HG03095 (cell line): ENCODE data around the gene NRIP3.
"Not testable (repeated sequence)": the region's sequence is repeated elsewhere in the genome, so short reads cannot be mapped to it uniquely, and the experiment has no call there.

Source experiments
- ATAC-seq: cut with Tn5 transposase; IDR thresholded peaks from one replicate; pipeline ENCODE4 v1.9.1; 2021; ENCODE audit warnings: moderate library complexity; ENCODE audit not compliant: unreplicated experiment

The NRIP3 gene

DNA sequence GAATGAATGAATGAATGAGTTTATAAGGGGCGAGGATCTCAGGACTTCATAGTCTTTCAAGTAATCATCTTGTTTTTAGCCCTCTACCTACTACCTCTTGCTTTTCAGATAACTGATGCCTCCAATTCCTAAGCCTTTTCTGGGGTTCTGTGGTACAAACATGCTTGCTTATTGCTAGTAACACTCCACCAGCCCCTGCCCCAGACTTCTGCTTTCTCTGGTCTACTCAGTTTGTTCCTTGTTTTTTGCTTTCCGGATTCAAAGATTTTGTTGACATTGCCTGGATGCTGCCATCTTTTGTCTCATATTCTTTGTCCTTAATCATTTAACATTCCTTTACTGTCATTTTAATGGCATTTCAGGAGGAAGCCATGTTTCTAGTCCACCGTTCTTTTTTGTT, 30.7 kb downstream of the NRIP3 start:
- ATAC-seq = no peak

DNA sequence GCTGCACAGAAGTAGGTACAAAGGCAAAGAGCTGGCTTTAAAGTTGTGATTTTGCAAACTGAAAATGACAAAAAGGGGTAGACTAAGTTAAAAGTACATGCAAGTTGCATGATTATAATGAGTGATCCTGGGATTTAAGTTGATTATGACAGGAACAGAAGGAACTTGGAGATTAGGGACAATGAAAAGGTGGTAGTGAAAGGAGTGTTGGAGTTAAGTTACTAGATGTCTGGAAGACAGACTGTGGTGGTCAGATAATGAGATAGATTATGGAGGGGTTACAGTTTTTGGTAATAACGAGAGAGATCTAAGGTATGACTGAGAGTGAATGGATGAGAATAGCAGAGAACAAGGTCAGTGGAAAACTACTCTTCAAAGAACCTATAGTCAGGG, 31.9 kb downstream of the NRIP3 start:
- no peak for ATAC-seq

DNA sequence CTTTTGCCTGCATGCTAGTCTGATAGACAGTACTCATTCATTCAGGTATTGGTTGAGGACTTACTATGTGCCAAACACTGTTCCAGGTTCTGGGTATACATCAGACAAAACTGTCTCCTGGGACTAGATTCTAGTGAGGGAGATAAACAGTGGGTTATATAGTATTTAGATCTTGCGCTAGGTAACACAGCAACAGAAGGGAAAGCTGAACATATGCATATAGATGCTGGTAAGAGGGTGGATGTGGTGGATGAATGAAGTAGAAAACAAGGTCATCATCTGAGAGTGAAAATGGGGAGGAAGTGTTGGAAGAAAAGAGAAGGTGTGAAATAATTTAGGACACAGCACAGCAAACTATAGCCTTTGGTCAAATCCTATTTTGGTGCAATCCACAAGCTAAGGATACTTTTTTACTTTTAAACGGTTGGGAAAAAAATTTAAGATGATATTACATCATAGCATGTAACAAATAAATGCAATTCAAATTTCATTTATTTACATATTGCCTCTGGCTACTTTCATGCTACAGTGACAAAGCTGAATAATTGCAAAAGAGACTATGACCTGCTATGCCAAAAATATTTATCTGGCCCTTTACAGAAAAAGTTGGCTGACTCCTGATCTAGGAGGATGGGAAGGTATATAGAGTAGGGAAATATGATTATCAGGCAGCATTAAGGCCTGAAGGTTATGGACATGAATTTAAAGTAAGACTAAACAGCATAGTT, 32.4 kb downstream of the NRIP3 start:
- ATAC-seq = no peak

DNA sequence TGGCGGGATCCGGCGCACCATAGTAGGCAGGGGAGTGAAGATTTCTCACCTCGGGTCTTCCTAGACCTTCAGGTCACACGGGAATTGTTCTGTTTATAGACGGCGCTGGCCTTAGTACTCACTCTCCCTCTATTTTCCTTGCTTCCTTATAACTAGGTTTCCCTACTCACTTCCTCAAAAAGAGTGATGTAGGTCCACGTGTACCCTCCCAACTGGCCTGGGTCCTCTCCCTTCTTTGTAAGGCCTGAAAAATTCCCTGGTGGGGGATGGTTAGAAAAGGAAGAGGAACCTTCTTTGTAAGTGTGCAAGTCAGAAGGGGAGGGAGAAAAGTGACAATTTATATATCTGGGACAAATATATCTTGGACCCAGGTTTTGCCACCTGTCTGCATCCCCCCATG, 36.6 kb downstream of the NRIP3 start:
- no peak for ATAC-seq

DNA sequence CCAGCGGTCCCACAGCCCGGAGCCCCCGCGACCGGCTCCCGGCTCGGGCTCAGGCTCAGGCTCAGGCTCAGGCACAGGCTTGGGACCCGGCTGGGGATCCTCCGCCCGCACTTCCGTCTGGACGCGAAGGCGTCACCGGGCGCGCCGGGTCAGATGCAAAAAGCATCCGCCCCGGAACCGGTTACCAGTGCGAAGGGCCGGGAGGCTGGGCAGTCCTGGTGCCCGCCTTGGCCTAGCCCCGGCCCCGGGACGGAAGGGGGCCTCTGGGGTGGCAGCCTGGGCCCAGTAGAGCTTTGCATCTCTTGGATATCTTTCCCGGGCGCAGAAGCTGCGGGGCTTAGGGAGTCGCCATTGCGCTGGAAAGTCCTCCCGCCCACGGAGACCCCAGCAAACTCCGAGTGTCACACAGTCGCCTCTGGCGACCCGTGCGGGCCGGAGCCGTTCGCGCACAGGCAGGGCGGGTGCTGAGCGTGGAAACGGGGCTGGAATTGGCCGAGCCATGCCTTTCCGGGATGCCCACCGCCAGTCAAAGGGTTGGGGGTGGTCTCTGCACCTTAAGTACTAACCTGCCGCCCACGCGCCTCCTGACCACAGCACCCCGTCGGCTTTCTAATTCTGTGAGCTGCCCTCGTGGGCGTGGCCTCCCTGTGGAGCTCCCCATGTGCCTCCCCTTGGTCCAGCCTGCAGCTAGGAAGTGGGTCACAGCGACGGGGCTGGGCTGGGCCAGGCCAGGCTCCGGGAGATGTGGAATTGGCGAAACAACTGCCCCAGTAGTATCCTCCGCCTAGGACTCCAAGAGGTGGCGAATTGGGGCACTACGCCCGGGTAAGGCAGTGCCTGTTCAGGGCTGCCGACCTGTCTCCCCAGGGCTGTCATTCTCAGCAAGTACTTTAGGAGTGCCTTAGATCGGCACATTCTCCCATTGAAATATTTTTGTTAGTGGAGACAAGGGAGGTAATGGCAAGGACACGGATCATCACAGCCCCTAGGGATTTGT, 39.2 kb downstream of the NRIP3 start, which contains the start of gene TMEM9B:
TSS of gene TMEM9B (minus strand) at position 119 of the 997 bp plus-strand sequence. CDS start 129 bp downstream, outside the sequence.
- peak; percentile 84 for ATAC-seq

DNA sequence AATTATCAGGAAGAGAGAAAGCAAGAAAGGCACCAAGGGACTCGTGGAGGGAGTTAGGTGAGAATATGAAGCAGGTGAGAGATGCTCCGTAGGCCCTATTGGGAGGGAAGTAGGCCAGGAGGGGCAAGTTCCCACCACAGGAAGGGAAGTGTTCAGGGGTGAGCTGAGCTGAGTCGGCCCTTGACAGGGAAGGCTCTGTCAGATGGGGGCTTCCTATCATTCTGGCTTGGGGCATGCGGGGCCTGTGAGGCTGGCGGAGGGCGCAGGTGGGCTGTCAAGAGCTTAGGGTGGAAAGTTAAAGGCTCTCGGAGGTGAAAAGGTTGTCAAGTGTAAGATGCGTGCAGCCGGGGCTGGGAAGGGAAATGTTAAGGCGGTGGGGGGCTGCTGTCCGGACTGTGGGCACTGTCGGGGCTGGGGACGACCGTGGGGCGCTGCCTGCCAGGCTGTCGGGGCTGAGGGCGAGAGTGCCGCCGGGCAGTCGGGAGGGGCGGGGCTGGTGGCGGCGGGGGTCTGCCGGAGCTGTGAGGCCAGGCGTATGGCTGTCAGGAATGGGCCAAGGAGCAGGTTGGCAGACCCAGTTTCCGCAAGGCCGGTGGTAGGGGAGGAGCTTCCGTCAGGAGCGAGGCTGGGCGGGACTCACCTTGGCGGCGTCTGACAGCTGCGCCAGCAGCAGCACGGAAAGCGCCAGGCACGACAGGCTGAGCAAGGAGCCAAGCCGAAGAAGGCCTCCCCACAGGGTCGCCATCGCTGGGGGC, 40.1 kb downstream of the NRIP3 start:
- peak; percentile 52 for ATAC-seq

DNA sequence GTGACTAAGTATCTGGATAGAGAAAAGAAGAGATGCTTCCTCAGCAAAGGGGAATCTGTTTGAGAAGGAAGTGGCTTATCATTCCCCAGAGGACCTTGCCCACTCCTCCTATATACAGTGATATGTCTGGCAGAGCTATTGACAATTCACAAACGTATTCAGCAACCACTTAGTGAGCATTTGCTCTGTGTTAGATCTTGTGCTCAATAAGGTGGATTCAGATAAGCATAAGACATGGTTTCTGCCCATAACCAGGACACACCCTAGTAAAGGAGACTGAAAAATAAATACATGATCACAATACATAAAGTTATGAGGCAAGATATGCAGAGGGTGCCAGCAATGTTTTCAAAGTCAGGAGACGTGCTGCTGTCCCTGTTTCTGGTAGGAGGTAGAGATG, 41.0 kb downstream of the NRIP3 start:
- ATAC-seq = no peak

DNA sequence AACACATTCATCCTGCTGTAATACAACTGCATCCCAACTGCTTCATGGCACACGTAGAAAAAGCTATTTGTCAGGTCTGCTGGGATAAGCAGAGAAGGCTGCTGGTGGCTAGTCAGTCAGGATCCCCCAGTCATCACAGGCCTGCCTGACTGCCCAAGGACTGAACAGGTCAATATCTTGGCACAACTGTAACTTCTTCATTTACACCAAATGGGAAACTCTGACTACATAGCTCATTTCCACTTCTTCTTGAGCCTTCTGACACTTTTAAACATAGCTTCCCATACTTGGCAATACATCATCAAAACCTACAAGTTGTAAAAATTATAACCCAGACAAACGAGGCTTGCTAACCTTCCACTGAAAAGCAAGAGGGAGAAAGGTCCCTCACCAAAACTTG, 42.4 kb downstream of the NRIP3 start:
- no peak for ATAC-seq

DNA sequence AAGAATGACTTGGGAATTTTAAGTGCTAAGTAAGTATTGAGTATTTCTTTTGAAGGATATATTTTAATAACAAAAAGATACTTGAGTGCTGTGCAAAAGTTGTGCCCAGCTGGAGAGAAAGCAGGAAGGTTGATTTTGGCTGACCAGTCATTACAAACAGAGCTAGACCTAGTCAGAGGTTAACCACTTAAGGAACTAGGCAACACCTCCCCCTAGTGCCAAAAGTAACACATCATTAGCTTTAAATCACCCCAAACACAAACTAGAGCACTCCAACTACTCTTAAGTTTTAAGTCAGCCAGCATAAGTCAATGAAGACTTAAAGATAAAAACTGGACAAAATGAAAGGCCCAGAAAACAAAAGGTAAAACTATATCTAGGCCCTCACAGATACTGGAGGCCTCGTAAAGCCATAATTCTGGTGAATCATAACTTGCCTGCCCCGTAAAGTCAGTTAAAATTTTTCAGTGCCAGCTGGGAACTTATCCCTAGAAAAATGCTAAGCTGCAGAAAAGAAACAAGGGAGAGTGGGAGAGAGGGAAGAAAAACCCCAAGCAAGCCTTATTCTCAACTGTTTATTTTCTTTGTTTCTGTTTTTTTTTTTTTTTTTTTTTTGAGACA, 44.1 kb downstream of the NRIP3 start:
- peak; percentile 47 for ATAC-seq

DNA sequence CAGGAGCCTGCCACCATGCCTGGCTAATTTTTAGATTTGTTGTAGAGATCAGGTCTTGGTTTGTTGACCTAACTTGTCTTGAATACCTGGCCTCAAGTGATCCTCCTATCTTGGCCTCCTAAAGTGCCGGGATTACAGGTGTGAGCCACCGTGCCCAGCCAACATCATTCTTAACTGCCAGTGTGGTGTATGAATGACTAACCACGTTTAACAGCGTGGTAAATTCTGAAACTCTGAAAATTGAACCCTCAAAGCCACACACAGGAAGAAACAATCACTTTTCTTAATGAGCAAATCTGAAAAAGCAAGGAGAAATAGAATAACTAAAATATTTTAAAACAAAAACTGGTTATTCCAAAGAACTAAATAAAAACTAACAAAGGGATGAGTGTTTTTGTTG, 46.9 kb downstream of the NRIP3 start:
- ATAC-seq = no peak

DNA sequence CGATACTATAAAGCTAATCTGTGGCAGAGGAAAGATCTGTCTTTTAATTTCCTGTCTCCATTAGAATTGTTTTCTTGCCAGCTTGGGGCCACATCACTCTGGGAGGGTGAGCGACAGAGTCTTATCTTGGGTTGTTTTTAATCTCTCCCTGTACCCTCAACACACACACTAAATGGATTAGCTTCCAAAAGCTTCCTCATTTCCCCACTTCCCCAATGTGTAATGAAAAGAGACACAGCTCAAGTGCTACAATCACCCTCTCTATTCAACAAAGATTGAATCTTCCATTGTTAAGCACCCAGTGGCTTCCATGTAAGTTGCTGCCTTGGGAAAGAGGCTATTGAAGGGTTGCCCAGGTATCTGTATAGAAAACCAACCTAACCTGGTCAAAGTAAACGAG, 54.9 kb downstream of the NRIP3 start:
- no peak for ATAC-seq

DNA sequence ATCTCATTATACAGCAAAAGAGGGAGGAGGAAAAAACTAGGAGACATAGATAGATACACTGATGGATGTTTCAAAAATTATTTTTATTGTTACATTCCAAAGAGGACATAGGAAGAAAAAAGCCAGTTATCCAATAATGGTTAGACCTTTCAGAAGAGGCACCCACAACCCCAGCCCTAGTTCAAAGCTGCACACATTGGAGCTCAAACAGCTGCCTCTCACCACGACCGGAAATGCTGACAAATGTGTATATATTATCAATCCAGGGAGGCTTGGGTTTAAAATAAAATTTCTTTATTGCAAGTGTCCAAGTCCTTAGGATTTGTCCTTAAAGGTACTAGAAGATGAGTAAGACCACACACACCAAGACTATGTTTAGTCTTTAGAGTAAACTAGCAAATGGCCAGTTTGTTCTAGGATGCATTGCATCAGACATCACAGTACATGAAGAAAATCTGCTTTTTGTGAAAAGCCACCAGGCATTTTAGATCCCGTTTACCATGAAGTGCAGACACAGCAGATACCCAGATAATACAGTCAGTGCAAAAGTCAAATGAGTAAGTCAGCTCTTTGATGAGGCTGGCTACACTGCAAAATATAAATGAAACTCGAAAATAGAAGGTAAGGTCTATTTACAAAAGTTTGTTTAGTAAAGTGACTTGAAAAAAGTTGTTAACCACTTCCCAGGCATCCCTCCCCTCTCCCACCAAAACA, 56.4 kb downstream of the NRIP3 start:
- no peak for ATAC-seq

DNA sequence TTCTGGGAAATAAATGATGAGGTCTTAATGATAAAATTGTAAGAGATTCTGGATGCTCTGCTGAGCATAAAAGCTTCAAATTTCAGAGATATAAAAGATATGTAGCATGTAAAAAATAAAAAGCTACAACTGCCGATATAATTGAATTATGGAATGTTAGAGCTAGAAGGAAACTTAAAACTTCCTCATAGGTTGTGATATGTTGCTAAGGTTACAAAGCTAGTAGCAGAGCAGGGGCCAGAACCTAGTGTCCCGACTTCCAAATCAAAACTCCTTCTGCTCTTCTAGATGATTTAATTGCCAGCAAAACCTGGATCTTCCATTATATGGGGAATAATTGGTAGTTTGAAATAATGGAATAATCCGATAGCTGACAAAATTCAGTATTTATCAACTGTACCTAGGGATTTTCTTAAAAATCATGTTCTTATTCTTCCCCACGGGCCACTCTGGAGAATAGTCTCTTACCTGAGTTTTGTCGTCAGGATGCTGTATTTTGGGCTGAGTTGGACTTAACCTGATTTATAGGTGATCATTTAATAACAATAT, 61.2 kb downstream of the NRIP3 start, which contains the start of gene ASCL3:
TSS of gene ASCL3 (minus strand) at position 499 of the 549 bp plus-strand sequence. CDS start 4,855 bp downstream, outside the sequence.
- ATAC-seq = no peak

DNA sequence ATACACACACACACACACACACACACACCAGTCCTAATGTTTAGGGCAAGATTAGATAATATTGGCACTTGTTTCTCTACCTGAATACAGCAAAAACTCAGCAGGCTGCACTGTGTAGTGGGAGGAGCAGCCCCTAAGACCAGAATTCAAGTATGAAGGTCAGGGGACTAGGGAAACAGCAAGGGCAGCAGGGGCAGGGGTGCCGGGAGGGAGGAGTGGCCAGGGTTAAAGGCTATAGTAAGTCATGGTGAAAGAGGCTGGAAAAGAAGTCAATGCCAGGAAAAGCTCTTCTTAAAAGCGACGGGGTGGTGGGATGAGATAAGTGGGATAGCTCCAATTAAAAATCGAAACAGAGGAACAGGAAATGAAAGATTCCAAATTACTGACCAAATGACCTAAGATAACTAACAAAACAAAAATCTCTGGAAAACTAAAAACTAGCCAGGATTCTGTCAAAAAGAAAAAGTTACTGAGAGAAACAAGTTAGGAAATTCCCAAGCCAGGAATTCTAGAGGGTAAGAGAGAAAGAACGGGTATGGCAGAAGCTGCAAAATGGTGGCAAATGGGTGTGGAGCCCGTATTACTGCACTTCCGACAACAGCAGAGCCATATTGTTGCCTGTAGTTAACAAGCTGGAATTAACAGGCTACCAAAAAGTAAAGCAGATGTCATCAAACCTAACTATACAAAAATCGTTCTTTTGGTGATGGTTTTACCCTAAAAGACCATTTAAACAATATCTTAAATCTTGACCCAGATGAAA, 62.3 kb downstream of the NRIP3 start:
- no peak for ATAC-seq

DNA sequence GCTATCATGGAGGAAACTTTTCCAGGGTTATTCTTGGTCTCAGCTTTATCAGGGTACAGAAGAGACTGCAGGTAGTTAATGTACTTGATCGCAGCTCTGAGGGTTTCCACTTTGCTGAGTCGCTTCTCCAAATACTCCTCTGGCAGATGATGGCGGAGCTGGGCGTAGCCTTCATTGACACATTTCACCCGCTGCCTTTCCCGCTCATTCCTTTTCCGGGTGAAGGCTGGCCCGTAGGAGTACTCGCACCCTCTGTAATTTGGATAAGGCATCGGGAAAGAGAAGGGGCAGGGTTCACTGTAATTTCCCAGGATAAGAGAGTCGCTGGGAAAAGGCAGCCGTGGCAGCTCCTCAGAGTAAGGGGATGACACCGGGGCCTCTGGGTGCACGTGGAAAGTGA, 66.1 kb downstream of the NRIP3 start:
- ATAC-seq = no peak

DNA sequence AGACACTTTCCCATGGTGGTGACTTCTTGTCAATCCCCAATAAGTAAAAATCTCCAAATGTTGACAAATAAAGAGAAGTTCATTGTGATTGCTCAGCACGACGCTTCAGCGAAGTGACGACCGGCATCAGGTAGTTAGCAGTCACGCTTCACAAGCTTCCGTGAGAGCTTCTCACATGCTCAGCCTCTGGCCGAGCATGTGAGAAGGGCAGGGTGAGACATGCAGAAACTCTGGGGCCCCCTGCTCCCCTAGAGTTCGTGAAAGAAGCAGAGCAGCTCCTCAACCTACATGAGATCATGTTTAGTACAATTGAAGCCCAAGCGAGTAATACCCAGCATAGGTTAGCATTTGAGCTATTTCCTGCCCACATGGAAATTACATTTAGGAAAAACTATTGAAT, 66.6 kb downstream of the NRIP3 start:
- ATAC-seq = no peak

DNA sequence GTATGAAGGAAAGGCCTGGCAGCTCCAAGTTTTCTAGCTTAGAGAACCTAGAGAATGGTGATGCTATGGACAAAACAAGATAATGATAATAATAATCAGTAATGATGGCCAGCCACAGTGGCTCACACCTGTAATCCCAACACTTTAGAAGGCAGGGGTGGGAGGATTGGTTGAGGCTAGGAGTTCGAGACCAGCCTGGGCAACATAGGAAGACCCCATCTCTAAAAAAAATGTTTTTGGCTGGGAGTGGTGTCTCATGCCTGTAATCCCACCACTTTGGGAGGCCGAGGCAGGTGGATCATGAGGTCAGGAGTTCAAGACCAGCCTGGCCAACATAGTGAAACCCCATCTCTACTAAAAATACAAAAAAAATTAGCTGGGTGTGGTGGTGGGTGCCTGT, 68.0 kb downstream of the NRIP3 start:
- not testable (repeated sequence) for ATAC-seq

DNA sequence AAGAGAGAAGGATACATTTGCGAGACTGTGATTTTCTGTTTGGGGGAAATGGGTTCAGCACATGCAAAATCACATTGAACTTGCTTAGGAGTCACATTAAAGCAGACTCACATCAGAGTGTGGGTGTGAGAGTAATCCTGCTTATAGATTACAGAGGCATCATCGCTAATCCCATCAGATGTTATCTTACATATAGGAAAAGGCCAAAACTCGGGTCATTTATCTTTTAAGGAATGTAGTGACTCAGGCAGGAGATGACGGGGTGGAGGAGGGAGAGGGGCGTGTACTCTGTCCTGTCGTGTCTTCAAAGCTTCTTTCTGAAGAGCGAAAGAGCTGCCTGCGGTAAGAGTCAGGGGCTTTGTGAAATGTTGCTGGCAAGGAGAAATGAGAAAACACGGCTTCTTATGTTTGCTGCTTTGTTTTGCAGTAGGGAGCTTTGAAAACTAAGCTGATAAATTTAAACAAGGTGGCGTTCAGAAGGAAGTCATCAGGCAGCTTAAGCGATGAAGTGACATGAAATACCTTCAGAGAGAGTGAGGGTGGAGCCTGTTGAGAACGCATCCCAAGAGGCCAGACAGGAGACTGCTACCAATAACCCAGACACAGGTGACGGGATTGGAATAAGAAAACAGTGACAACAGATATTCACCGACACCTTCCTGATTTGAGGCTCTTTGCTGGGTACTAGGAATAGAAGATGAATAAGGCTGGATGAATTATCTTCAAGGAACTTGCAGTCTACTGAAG, 68.9 kb downstream of the NRIP3 start:
- no peak for ATAC-seq
